Stimulated activated CD8-positive, alpha-beta memory T cell treated with anti-CD3 and anti-CD28 coated beads, Interleukin-7, amount 100 ng/mL, for 48 hours (primary cell): ENCODE data around the gene SUGP2.

Source experiments
- DNase-seq, 2 donors: peaks; one replicate each; pipeline ENCODE4 v3.0.0-alpha.2; 2020; ENCODE audit warnings: low read depth in 1 of 2; ENCODE audit errors: extremely low read depth in 1 of 2

The SUGP2 gene

DNA sequence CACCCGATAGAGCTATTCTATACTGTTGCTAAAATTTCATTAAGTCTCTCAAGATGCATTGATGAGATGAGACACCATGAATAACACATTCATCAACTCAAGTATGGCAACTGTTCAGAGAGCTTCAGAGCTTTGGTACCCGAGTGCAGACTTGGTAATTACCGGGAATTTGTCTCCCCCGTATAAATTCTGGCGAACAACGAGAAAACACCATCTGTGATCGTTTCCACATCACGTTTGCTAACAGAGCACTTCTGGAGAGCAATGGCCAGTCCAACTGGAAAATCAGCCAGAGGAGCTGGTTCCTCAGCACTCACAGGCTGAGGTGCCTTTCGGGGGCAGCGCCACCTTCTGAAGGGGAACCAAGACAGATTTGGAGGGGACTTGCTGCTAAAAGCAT lies 40.2 kb downstream of the SUGP2 start:
- DNase-seq = no peak

GRCh38 chr19:18992696-18993095 lies 40.6 kb downstream of the SUGP2 start:
- DNase-seq = no peak

DNA sequence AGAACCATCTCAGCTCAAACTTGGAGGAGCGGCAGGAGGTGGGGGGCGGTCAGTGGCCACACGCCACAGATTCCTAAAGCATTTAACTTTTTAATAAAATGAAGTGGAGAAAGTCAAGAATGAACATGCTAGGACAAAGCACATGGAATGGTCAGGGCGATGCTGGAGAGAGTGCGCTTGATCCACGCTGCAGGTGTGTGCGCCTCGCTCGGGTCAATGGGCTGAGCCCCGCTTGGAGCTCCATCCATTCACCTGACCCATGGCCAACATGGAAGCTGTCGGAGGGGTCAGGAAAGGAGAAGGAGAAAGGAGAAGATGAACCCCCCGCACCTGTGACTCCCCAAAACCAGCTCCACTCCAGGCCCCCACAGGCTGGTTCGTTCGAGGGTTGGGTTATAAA lies 41.8 kb downstream of the SUGP2 start:
- DNase-seq = no peak

GRCh38 chr19:18991006-18991405 lies 42.3 kb downstream of the SUGP2 start:
- DNase-seq = no peak

DNA sequence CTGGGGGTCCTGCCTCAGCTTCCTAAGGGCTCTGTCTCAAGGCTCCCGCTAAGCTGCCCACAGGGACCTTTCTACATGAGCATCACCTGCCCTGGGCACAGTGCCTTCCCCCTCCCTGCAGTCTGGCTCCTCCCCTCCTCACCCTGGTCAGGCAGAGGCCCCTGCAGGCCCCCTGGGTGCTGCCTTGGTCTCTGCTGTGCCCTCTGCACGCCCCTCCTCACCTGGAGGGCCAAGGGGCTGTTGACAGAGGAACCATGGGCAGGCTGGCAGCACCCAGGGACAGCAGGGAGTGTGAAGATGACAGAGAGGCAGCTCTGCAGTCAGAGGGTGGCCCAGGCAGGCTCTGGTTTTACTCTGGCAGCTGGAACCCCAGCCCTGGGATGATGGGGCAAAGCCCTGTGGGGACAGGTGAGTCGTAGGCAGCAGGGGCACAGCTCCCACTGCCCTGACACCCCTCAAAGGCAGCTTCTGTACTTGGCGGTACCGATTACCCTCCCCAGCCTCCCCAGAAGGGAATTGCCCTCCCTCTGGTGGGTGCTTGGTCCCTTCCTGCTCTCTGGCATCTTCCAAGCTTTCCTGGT lies 43.1 kb downstream of the SUGP2 start:
- DNase-seq = no peak

DNA sequence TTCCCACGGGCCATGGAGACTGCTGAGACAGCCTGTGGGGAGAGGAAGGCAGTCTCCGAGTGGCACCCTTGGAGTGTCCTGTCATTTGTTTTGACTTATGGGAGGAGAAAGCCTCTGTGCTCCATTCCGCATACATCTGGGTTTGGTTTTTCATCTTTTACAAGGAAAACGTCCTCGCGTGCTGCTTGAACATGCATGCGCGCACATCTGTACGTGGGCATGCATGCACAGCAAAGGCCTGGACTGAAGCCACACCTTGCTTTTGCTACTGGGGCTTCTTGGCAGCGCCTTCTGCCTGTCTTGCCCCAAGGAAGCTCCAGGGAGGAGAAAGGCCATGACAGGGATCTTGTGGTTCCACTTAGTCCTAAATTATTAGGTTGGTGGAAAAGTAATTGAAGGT lies 44.0 kb downstream of the SUGP2 start:
- no peak for DNase-seq

- DNase-seq = no peak
Measured at GRCh38 chr19:18987456-18987855, 45.9 kb downstream of the SUGP2 start.

DNA sequence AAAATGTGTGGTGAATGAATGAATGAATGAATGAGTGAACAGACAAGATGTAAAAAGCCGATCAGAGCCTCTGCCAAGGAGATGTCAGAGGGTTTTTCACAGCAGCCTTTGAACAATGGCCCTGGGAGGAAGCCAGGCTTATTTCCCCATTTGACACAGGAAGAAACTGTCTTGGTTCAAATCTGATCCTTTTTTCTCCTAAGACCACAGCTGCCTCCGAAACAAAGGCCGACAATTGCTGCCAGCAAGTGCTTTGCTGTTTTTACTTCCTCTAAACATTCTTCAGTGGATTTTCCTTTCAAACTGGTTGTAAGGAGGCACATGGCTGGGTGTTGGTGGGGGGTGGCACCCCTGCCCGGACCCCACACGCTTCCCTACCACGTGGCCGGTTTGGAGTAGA lies 48.1 kb downstream of the SUGP2 start:
- DNase-seq = no peak

GRCh38 chr19:18984251-18984650 lies 49.1 kb downstream of the SUGP2 start:
- no peak for DNase-seq

DNA sequence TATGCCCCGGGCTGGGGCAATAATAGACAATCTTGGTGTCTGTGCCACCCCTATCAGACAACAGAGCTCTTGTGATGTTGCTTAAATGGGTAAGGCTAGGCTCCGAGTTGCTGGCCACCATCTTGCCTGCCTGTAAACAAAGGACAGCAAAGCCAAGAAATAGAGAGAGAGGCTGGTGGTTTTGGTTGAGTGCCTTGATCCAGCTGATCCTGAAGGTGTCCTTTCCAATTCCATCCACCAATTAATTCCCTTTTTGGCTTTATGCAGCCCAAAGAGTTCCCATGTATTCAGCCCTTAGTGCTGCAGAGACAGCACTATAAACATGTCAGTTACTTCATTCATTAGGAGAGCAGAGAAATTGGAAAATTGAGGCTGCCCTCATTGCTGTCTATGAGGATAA lies 50.6 kb downstream of the SUGP2 start:
- no peak for DNase-seq

- no peak for DNase-seq
Measured at GRCh38 chr19:18980432-18981020, 52.8 kb downstream of the SUGP2 start.

DNA sequence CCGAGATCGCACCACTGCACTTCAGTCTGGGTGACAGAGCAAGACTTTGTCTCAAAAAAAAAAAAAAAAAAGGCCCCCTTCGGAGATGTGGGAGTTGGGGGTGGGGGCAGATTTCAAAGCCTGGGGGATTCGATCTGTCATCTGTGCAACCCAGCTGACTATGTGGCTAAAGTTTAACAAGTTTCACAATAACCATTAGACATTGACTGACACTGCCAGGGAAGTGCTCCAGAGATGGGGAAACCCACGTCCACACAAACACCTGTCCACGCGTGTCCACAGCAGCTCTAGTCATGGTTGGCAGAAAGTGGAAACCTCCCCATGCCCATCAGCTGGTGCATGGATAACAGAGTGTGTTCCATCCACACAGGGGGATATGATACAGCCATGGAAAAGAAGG lies 54.7 kb downstream of the SUGP2 start:
- DNase-seq = no peak

DNA sequence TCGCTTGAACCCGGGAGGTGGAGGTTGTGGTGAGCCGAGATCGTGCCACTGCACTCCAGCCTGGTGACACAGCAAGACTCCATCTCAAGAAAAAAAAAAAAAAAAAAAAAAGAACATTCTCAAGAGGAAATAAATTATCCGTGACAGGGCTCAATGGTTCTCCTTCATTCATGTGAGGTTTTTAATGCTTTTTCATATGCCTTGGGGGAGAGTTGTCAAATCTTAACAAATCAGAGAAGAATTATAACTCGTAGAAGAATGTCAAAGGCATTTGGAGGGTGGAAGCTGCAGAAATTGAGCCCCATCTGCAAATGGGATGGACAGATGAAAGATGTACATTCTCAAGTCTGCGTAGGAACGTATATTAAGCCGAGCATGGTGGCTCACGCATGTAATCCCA lies 57.4 kb downstream of the SUGP2 start:
- no peak for DNase-seq

GRCh38 chr19:18975011-18975410 lies 58.3 kb downstream of the SUGP2 start:
- no peak for DNase-seq

DNA sequence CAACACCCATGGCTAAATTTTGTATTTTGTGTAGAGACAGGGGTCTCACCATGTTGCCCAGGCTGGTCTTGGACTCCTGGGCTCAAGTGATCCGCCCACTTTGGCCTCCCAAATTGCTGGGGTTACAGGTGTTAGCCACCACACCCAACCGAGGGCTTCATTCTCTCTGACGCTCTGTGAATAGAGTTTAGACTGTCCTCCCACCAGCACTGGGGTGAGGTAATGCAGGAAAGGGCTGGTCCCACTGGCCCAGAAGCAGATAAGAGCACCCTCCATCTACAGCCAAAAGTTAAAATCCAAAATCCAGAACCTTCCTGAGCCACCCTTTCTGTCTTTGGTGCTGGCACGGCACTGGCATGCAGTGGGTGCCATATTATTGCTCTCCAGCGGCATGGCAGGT lies 60.5 kb downstream of the SUGP2 start:
- no peak for DNase-seq

- DNase-seq = no peak
Measured at GRCh38 chr19:18972301-18972811, 61.0 kb downstream of the SUGP2 start.

GRCh38 chr19:18969931-18970659 lies 63.2 kb downstream of the SUGP2 start:
- DNase-seq = no peak

- no peak for DNase-seq
Measured at GRCh38 chr19:18967358-18968146, 65.8 kb downstream of the SUGP2 start.

DNA sequence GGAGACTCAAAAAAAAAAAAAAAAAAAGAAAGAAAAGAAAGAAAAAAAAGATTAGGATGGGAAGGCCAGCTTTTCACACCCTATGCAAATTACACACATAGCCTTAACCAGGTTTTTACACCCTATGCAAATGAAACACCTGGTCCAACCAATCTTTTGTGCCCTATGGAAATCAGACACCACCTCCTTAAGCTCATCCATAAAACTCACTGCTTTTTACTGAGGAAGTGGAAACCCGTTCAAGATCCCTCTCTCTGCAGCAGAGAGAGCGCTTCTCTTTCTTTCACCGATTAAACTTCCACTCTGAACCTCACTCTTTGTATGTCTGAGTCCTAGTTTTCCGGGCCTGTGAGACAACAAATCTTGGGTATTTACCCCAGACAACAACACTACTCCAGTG lies 67.0 kb downstream of the SUGP2 start:
- DNase-seq = no peak

DNA sequence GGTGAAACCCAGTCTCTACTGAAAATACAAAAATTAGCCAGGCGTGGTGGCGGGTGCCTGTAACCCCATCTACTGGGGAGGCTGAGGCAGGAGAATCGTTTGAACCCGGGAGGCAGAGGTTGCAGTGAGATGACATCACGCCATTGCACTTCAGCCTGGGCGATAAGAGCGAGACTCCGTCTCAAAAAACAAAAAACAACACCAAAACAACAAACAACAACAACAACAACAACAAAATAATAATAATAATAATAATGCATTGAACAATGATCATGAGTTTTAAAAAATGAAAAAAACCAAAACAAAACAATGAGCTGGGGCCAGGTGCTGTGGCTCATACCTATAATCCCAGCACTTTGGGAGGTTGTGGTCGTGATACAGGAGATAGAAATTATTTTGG lies 69.2 kb downstream of the SUGP2 start:
- DNase-seq = no peak

- no peak for DNase-seq
Measured at GRCh38 chr19:18961767-18962620, 71.3 kb downstream of the SUGP2 start.
